ENCODE results near the gene DNAJC18. TPM values are rescaled to one million over a fixed set of nuclear protein-coding genes. Genes with fewer than 3 reads are reported as not detected.

DNAJC18 gene
- total and polyA plus RNA-seq, 8 donors: under 0.01 to 12.1 (median 2.3) TPM; not detected in 1

DNA sequence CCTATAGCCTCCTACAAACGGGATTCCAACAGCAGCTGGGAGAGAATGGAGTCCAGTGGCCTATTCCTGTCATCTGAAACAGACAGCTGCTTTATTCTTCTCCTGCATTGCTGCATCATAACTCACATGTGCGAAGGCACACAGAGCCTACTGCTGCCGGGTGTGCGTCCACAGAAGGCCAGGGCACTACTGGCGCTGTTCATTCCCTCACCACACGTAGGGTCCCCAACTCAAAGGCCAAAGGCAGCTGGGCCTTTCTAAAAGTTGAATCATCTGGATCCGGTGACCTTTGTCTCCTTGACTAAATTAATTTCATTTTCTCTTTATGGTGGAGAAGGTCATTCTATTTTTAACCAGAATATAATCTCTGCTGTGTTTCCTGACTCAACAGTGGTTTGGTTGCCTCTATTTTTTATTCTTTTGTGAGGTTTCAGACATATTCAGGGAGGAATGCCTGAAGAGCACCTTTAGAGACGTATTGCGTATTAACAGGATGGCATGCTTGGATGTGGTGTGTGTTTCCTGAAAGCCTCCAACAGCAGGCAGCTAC lies 24.7 kb downstream of the DNAJC18 start:
- no peaks in the 10 kb centered on the region for H3K27me3 ChIP-seq
- 70 to 81% (median 76%) methylated on average over 9 of the region's 9 CpGs for WGBS, 5 donors
- H3K4me1 ChIP-seq: peaks cover 5 to 60% (median 29%) of the 10 kb centered on the region in 4 donors
- H3K36me3 ChIP-seq: peaks cover under 1 to 43% (median 30%) of the 10 kb centered on the region in 4 donors
- peak in 1 of 2 donors; percentile 44 for DNase-seq
- no peaks in the 10 kb centered on the region for H3K9me3 ChIP-seq
- TF ChIP-seq POLR2AphosphoS5 (IDR thresholded peaks at IDR 0.05): no peak
- no peak for TF ChIP-seq EP300 (IDR thresholded peaks at IDR 0.05)
- TF ChIP-seq, protein P1, sequence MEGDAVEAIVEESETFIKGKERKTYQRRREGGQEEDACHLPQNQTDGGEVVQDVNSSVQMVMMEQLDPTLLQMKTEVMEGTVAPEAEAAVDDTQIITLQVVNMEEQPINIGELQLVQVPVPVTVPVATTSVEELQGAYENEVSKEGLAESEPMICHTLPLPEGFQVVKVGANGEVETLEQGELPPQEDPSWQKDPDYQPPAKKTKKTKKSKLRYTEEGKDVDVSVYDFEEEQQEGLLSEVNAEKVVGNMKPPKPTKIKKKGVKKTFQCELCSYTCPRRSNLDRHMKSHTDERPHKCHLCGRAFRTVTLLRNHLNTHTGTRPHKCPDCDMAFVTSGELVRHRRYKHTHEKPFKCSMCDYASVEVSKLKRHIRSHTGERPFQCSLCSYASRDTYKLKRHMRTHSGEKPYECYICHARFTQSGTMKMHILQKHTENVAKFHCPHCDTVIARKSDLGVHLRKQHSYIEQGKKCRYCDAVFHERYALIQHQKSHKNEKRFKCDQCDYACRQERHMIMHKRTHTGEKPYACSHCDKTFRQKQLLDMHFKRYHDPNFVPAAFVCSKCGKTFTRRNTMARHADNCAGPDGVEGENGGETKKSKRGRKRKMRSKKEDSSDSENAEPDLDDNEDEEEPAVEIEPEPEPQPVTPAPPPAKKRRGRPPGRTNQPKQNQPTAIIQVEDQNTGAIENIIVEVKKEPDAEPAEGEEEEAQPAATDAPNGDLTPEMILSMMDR (IDR thresholded peaks at IDR 0.05): no peak
- TF ChIP-seq POLR2A (IDR thresholded peaks at IDR 0.05): no peak
- no peak overlapping the region for H3K4me3 ChIP-seq
- peak overlapping the region in 3 of 5 donors; percentile 52 to 68 (median 58) for H3K27ac ChIP-seq
- intact Hi-C loops (cut with DNase I; ENCODE audit: low total_unique reads): no loop called here

DNA sequence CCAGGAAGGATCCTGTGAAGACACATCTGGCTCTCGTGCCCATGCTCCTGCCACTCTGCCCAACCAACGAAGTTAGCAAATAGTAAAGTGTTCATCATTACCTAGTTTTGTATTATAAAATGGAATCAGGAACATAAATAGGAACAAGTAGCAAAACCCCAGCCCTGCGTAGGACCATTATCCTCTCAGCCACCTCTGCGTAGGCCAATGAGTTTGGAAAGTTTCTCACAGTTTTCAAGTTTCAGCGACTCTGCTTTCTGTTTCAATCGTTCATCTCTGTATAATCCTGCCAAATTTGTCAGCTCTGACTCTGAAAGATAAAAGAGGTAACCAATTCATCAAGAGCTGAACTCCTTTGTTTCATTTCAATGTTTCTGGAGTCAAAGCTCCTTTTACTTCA lies 25.4 kb downstream of the DNAJC18 start:
- TF ChIP-seq EP300 (IDR thresholded peaks at IDR 0.05) (no peak), POLR2AphosphoS5 (IDR thresholded peaks at IDR 0.05) (no peak), POLR2A (IDR thresholded peaks at IDR 0.05) (no peak)
- TF ChIP-seq, protein P1 (IDR thresholded peaks at IDR 0.05): no peak
- WGBS, 5 donors: 81 to 87% (median 86%) methylated on average over 6 of the region's 6 CpGs
- intact Hi-C loops (cut with DNase I; ENCODE audit: low total_unique reads): no loop called here
- DNase-seq: no peak
- Histone ChIP-seq H3K36me3 (peaks cover 0 to 36% (median 23%) of the 10 kb centered on the region in 4 donors), H3K27me3 (no peaks in the 10 kb centered on the region), H3K4me3 (no peak overlapping the region), H3K9me3 (no peaks in the 10 kb centered on the region), H3K4me1 (peaks cover 5 to 62% (median 29%) of the 10 kb centered on the region in 4 donors), H3K27ac (peak overlapping the region in 3 of 5 donors; percentile 52 to 68 (median 58))

DNA sequence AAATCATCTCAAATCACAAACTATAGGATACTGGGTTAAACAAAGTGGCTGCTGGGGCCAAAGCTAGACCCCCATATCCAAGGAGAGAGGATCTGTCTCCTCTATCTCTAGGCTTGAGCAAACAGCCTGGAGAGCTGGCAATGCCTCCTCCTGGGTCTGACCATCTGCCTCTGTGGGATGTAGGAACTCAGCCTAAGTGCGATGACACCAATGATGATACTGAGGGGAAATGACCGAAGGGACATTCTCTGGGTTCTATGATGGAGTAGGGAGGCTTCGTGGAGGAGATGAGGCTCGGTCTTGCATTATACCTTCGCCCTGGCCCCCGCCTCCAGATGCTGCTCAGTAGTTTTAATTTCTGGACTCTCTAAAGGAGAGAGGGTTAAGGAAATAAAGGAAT lies 26.2 kb downstream of the DNAJC18 start:
- Histone ChIP-seq H3K27ac (peak overlapping the region in 1 of 5 donors; percentile 71), H3K27me3 (no peaks in the 10 kb centered on the region), H3K9me3 (no peaks in the 10 kb centered on the region), H3K4me1 (peaks cover 5 to 56% (median 28%) of the 10 kb centered on the region in 4 donors), H3K4me3 (no peak overlapping the region), H3K36me3 (peaks cover 0 to 28% (median 18%) of the 10 kb centered on the region in 4 donors)
- TF ChIP-seq, protein P1 (IDR thresholded peaks at IDR 0.05): no peak
- WGBS, 5 donors: 96 to 99% (median 97%) methylated on average over 6 of the region's 6 CpGs
- DNase-seq: no peak
- intact Hi-C loops (cut with DNase I; ENCODE audit: low total_unique reads): no loop called here

DNA sequence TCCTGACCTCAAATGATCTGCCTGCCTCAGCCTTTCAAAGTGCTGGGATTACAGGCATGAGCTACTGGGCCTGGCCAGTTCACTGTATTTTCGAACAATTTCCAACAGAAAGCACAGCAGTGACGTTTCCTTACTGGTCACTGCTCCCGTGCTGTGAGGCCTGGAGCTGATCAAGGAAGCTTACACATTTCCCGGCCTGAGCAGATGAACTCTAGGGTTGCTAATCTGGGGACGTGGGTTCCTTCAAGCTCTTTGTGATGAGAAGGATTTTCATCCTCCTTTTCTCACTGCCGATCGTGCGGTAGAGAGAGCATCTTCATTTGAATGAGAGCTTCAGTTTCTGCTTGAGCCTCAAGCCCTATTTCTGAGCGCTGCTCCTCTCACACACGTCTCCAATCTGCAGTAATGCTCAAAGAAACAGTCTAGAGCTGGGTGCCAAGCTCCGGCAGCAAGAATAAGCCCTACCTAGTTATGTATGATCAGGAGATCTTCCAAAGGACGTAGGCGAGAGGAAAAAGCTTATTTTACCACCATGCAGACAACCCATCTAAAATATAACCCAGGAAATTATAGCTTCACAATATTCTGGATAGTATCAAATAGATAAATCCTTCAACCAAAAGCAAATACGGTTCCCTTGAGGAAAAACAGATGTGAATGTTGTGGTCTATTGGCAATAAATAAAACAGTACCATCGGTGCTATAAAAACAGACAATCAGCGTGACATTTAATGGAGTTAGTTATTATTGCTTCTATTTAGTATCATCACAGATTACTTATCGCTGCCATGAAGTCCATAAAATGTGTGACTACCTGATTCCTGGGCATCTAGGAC lies 28.1 kb downstream of the DNAJC18 start:
- DNase-seq: no peak
- intact Hi-C loops (cut with DNase I; ENCODE audit: low total_unique reads): no loop called here
- peaks cover 5 to 36% (median 18%) of the 10 kb centered on the region in 4 donors for H3K4me1 ChIP-seq
- H3K36me3 ChIP-seq: peaks cover 0 to 22% (median 15%) of the 10 kb centered on the region in 4 donors
- WGBS, 5 donors: 87 to 92% (median 89%) methylated on average over 17 of the region's 17 CpGs
- H3K27me3 ChIP-seq: no peaks in the 10 kb centered on the region
- H3K27ac ChIP-seq: peak overlapping the region in 1 of 5 donors; percentile 71
- no peak overlapping the region for H3K4me3 ChIP-seq
- no peaks in the 10 kb centered on the region for H3K9me3 ChIP-seq
- TF ChIP-seq POLR2AphosphoS5 (IDR thresholded peaks at IDR 0.05) (no peak), POLR2A (IDR thresholded peaks at IDR 0.05) (no peak), EP300 (IDR thresholded peaks at IDR 0.05) (no peak)
- TF ChIP-seq, protein P1 (IDR thresholded peaks at IDR 0.05): no peak
